Liver (tissue), 9 donors: ENCODE measurements around the gene SLC12A2. TPM values are rescaled to one million over a fixed set of nuclear protein-coding genes. Genes with fewer than 3 reads are reported as not detected.

Source experiments
- DNase-seq: peaks from one replicate; pipeline ENCODE4 v3.0.0-alpha.2; 2017; ENCODE audit warnings: low spot score
- H3K27ac ChIP-seq, 2 donors: one replicate each; pipeline ENCODE4 v1.7.0; 2013; ENCODE audit warnings: inconsistent platforms in 2 of 2, low read length in 2 of 2, control low read depth in 1 of 2, low read depth in 1 of 2, mild to moderate bottlenecking in 1 of 2
- H3K27me3 ChIP-seq, 4 donors: one replicate each; pipeline versions ENCODE4 v1.6.1 to v1.7.0; 2013; ENCODE audit warnings: low read length in 3 of 4, inconsistent platforms in 1 of 4, mild to moderate bottlenecking in 1 of 4, moderate library complexity in 1 of 4; ENCODE audit not compliant: control insufficient read depth in 4 of 4, insufficient read depth in 4 of 4
- H3K36me3 ChIP-seq, 4 donors: one replicate each; pipeline versions ENCODE4 v1.6.1 to v1.7.0; 2013; ENCODE audit warnings: low read length in 3 of 4, mild to moderate bottlenecking in 3 of 4, low read depth in 1 of 4, moderate library complexity in 1 of 4; ENCODE audit not compliant: control insufficient read depth in 4 of 4, insufficient read depth in 3 of 4
- H3K4me1 ChIP-seq, 4 donors: one replicate each; pipeline versions ENCODE4 v1.6.1 to v1.7.0; 2013; ENCODE audit warnings: low read length in 3 of 4, mild to moderate bottlenecking in 3 of 4, moderate library complexity in 1 of 4; ENCODE audit not compliant: control insufficient read depth in 4 of 4, insufficient read depth in 4 of 4
- H3K4me3 ChIP-seq, 3 donors: one replicate each; pipeline versions ENCODE4 v1.6.1 to v1.7.0; 2013; ENCODE audit warnings: low read length in 3 of 3, control low read depth in 1 of 3, low read depth in 1 of 3, mild to moderate bottlenecking in 1 of 3
- H3K9ac ChIP-seq, 2 donors: one replicate each; pipeline ENCODE4 v1.7.0; 2013; ENCODE audit warnings: low read length in 2 of 2, mild to moderate bottlenecking in 2 of 2, moderate library complexity in 2 of 2, control low read depth in 1 of 2, low read depth in 1 of 2
- H3K9me3 ChIP-seq, 4 donors: one replicate each; pipeline versions ENCODE4 v1.6.1 to v1.7.0; 2013; ENCODE audit warnings: low read length in 3 of 4; ENCODE audit not compliant: control insufficient read depth in 4 of 4
- ATF3 ChIP-seq: IDR thresholded peaks from 2 replicates; pipeline ENCODE4 v1.6.1; 2016; ENCODE audit warnings: antibody characterized with exemption
- EGR1 ChIP-seq, 2 donors: IDR thresholded peaks; 2 replicates each; pipeline ENCODE4 v1.6.1; 2016 to 2018; ENCODE audit warnings: antibody characterized with exemption in 2 of 2, low read depth in 2 of 2
- FOXA1 ChIP-seq: IDR thresholded peaks from 2 replicates; pipeline ENCODE4 v1.6.1; 2016; ENCODE audit warnings: antibody characterized with exemption
- FOXA2 ChIP-seq: IDR thresholded peaks from 2 replicates; pipeline ENCODE4 v1.6.1; 2016; ENCODE audit warnings: antibody characterized with exemption
- GABPA ChIP-seq, 2 donors: IDR thresholded peaks in 1 of 2; conservative IDR thresholded peaks in 1 of 2; 2 replicates each; pipeline ENCODE4 v1.6.1; 2016; ENCODE audit warnings: antibody characterized with exemption in 2 of 2, mild to moderate bottlenecking in 1 of 2, moderate library complexity in 1 of 2
- HNF4G ChIP-seq: IDR thresholded peaks from 2 replicates; pipeline ENCODE4 v1.6.1; 2016; ENCODE audit warnings: antibody characterized with exemption
- JUND ChIP-seq, 2 donors: IDR thresholded peaks; 2 replicates each; pipeline ENCODE4 v1.6.1; 2016; ENCODE audit warnings: antibody characterized with exemption in 2 of 2
- NR2F2 ChIP-seq: IDR thresholded peaks from 2 replicates; pipeline ENCODE4 v1.6.1; 2016; ENCODE audit warnings: antibody characterized with exemption
- RAD21 ChIP-seq, 2 donors: IDR thresholded peaks; 2 replicates each; pipeline ENCODE4 v1.6.1; 2016; ENCODE audit warnings: antibody characterized with exemption in 2 of 2, mild to moderate bottlenecking in 2 of 2
- SP1 ChIP-seq: IDR thresholded peaks from 2 replicates; pipeline ENCODE4 v1.6.1; 2018; ENCODE audit warnings: antibody characterized with exemption, mild to moderate bottlenecking
- YY1 ChIP-seq: IDR thresholded peaks from 2 replicates; pipeline ENCODE4 v1.6.1; 2016; ENCODE audit warnings: antibody characterized with exemption, mild to moderate bottlenecking
- ZBTB33 ChIP-seq: IDR thresholded peaks from 2 replicates; pipeline ENCODE4 v1.6.1; 2016; ENCODE audit warnings: antibody characterized with exemption
- WGBS: extraction: QIAGEN DNeasy Blood & Tissue Kit; methylation state at CpG from one replicate; pipeline ENCODE4 v1.1.7; 2013; 5-methylcytosine and 5-hydroxymethylcytosine counted together
- polyA plus RNA-seq, 2 donors: library from polyadenylated mRNA; stranded (reverse) in 1 of 2; unstranded in 1 of 2; fragments of 200-250 nt in 1 of 2; fragments of >200 nt in 1 of 2; fragmentation: Nextera tagmentation in 1 of 2; extraction: Ambion mirVana in 1 of 2; gene quantifications; one replicate each; pipeline versions ENCODE4 v1.2.1 to v1.2.3, GENCODE V29; 2013 to 2015
- total RNA-seq, 2 donors: library from RNA; depleted of rRNA; stranded (reverse); fragments of >200 nt; gene quantifications; one replicate each; pipeline ENCODE4 v1.2.3, GENCODE V29; 2014
- TF ChIP-seq, protein P1 (sequence below): fragments of 150-350 bp; IDR thresholded peaks from 2 replicates; pipeline ENCODE4 v1.5.1; 2017; ENCODE audit warnings: improper control_type of control experiment, low read depth, low read length; ENCODE audit not compliant: missing input control
- TF ChIP-seq, protein P2 (sequence below): IDR thresholded peaks from 2 replicates; pipeline ENCODE4 v1.6.1; 2016; ENCODE audit warnings: antibody characterized with exemption
- TF ChIP-seq, protein P3 (sequence below): IDR thresholded peaks from 2 replicates; pipeline ENCODE4 v1.6.1; 2016; ENCODE audit warnings: antibody characterized with exemption, mild to moderate bottlenecking
- donor health status: healthy.
- donor health status: healthy.
- donor health status: healthy.
- donor health status: healthy.
- donor health status: healthy.

The SLC12A2 gene
- total and polyA plus RNA-seq, 4 donors = 2.5 to 10.9 (median 5.7) TPM

- DNase-seq = no peak
Observed at GRCh38 chr5:128040927-128041326, 42.6 kb upstream of the SLC12A2 start.

DNA sequence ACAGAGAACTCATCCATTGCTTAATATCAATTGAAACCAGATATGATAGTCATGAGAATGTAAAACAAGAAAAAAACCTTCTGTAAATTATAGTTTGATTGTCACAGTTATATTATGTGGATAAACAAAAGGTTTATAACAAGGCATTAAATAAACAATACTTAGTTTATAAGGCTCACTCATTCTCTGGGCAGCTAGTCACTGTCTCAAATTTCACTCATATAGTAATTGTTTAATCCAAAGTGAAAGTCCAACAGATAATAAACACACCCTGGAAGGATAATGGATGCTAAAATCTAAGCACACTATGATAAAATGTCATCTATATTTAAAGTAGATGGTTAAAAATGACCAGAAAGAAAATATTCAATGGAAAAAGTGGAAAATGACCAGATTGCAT lies 30.8 kb upstream of the SLC12A2 start:
- Histone ChIP-seq H3K36me3 (peaks cover 0 to 7% (median 0%) of the 10 kb centered on the region in 4 donors), H3K9me3 (no peaks in the 10 kb centered on the region), H3K4me3 (no peak overlapping the region), H3K27ac (no peak overlapping the region), H3K27me3 (no peaks in the 10 kb centered on the region), H3K4me1 (peaks cover 0 to 8% (median 3%) of the 10 kb centered on the region in 4 donors), H3K9ac (no peak overlapping the region)
- no peak for DNase-seq
- no peak for TF ChIP-seq HNF4G
- no peak for TF ChIP-seq ZBTB33
- TF ChIP-seq NR2F2 = no peak
- no peak for TF ChIP-seq EGR1 (IDR thresholded peaks at IDR 0.05; ENCODE audit: low read depth in 2 of 2)
- TF ChIP-seq GABPA (IDR thresholded peaks at IDR 0.05 in 1 of 2, conservative IDR thresholded peaks at IDR 0.05 in 1 of 2) = no peak
- TF ChIP-seq ATF3 = no peak
- no peak for TF ChIP-seq SP1
- TF ChIP-seq, protein P1, sequence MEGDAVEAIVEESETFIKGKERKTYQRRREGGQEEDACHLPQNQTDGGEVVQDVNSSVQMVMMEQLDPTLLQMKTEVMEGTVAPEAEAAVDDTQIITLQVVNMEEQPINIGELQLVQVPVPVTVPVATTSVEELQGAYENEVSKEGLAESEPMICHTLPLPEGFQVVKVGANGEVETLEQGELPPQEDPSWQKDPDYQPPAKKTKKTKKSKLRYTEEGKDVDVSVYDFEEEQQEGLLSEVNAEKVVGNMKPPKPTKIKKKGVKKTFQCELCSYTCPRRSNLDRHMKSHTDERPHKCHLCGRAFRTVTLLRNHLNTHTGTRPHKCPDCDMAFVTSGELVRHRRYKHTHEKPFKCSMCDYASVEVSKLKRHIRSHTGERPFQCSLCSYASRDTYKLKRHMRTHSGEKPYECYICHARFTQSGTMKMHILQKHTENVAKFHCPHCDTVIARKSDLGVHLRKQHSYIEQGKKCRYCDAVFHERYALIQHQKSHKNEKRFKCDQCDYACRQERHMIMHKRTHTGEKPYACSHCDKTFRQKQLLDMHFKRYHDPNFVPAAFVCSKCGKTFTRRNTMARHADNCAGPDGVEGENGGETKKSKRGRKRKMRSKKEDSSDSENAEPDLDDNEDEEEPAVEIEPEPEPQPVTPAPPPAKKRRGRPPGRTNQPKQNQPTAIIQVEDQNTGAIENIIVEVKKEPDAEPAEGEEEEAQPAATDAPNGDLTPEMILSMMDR = no peak
- TF ChIP-seq FOXA2 = no peak
- no peak for TF ChIP-seq YY1
- TF ChIP-seq RAD21 (IDR thresholded peaks at IDR 0.05) = no peak

More at GRCh38 chr5:128040927-128041326, 42.6 kb upstream of the SLC12A2 start:
- TF ChIP-seq SP1 (no peak), ATF3 (no peak), FOXA1 (no peak), EGR1 (IDR thresholded peaks at IDR 0.05; ENCODE audit: low read depth in 2 of 2) (no peak), FOXA2 (no peak), JUND (IDR thresholded peaks at IDR 0.05) (no peak), RAD21 (IDR thresholded peaks at IDR 0.05) (no peak), NR2F2 (no peak)
- TF ChIP-seq, protein P2, sequence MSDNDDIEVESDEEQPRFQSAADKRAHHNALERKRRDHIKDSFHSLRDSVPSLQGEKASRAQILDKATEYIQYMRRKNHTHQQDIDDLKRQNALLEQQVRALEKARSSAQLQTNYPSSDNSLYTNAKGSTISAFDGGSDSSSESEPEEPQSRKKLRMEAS = no peak
- TF ChIP-seq, protein P3, sequence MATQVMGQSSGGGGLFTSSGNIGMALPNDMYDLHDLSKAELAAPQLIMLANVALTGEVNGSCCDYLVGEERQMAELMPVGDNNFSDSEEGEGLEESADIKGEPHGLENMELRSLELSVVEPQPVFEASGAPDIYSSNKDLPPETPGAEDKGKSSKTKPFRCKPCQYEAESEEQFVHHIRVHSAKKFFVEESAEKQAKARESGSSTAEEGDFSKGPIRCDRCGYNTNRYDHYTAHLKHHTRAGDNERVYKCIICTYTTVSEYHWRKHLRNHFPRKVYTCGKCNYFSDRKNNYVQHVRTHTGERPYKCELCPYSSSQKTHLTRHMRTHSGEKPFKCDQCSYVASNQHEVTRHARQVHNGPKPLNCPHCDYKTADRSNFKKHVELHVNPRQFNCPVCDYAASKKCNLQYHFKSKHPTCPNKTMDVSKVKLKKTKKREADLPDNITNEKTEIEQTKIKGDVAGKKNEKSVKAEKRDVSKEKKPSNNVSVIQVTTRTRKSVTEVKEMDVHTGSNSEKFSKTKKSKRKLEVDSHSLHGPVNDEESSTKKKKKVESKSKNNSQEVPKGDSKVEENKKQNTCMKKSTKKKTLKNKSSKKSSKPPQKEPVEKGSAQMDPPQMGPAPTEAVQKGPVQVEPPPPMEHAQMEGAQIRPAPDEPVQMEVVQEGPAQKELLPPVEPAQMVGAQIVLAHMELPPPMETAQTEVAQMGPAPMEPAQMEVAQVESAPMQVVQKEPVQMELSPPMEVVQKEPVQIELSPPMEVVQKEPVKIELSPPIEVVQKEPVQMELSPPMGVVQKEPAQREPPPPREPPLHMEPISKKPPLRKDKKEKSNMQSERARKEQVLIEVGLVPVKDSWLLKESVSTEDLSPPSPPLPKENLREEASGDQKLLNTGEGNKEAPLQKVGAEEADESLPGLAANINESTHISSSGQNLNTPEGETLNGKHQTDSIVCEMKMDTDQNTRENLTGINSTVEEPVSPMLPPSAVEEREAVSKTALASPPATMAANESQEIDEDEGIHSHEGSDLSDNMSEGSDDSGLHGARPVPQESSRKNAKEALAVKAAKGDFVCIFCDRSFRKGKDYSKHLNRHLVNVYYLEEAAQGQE = no peak
- TF ChIP-seq, protein P1 = no peak
- WGBS = 90% methylated on average over 1 of the region's 1 CpG
- Histone ChIP-seq H3K4me3 (no peak overlapping the region), H3K9ac (no peak overlapping the region), H3K36me3 (no peaks in the 10 kb centered on the region), H3K27me3 (no peaks in the 10 kb centered on the region), H3K4me1 (no peaks in the 10 kb centered on the region), H3K27ac (no peak overlapping the region), H3K9me3 (no peaks in the 10 kb centered on the region)
